GM23338 (cell line): ENCODE results near the gene AP5M1. TPM values are rescaled to one million over a fixed set of nuclear protein-coding genes. Genes with fewer than 3 reads are reported as not detected.

ENCODE experiments used
- ATAC-seq: fragments of 200-7000 bp; cut with Tn5 transposase; 3 replicates; pipeline ENCODE4 v1.9.1; 2020
- DNase-seq: peaks from one replicate; pipeline ENCODE4 v3.0.0-alpha.2; 2015; ENCODE audit warnings: low spot score
- H2AFZ ChIP-seq: fragments of 200-600 bp; sonication (generic); 2 replicates; pipeline ENCODE4 v1.8.0; 2016; ENCODE audit warnings: antibody characterized with exemption, mild to moderate bottlenecking, moderate library complexity
- H3F3A ChIP-seq: fragments of 200-600 bp; sonication (generic); replicated peaks from 2 replicates; pipeline ENCODE4 v1.8.0; 2017; ENCODE audit warnings: antibody characterized with exemption, mixed run types, low read depth
- H3K27ac ChIP-seq: fragments of 200-600 bp; sonication (generic); 2 replicates; pipeline ENCODE4 v1.6.1; 2016; ENCODE audit warnings: low read depth
- H3K27me3 ChIP-seq: fragments of 200-600 bp; sonication (generic); 2 replicates; pipeline ENCODE4 v1.8.0; 2016; ENCODE audit warnings: mild to moderate bottlenecking, mixed run types, moderate library complexity; ENCODE audit not compliant: insufficient read depth
- H3K36me3 ChIP-seq: fragments of 200-600 bp; sonication (generic); 2 replicates; pipeline ENCODE4 v1.8.0; 2016; ENCODE audit warnings: mild to moderate bottlenecking; ENCODE audit not compliant: insufficient read depth
- H3K4me1 ChIP-seq: fragments of 200-600 bp; sonication (generic); 2 replicates; pipeline ENCODE4 v1.8.0; 2016; ENCODE audit warnings: mild to moderate bottlenecking, moderate library complexity; ENCODE audit not compliant: insufficient read depth
- H3K4me2 ChIP-seq: fragments of 200-600 bp; sonication (generic); 2 replicates; pipeline ENCODE4 v1.7.1; 2017; ENCODE audit warnings: mixed run types
- H3K4me3 ChIP-seq: fragments of 200-600 bp; sonication (generic); 2 replicates; pipeline ENCODE4 v1.6.1; 2016; ENCODE audit warnings: mixed run types
- H3K79me2 ChIP-seq: fragments of 200-600 bp; sonication (generic); replicated peaks from 2 replicates; pipeline ENCODE4 v1.8.0; 2017; ENCODE audit warnings: mild to moderate bottlenecking; ENCODE audit not compliant: insufficient read depth
- H3K9me2 ChIP-seq: fragments of 200-600 bp; sonication (generic); 2 replicates; pipeline ENCODE4 v1.8.0; 2017; ENCODE audit not compliant: insufficient read depth
- H4K20me1 ChIP-seq: fragments of 200-600 bp; sonication (generic); replicated peaks from 2 replicates; pipeline ENCODE4 v1.8.0; 2017; ENCODE audit warnings: mild to moderate bottlenecking; ENCODE audit not compliant: insufficient read depth
- H3K27ac Mint-ChIP-seq: 2 replicates; pipeline ENCODE4 v1.8.0; 2020; ENCODE audit warnings: inconsistent platforms, mild to moderate bottlenecking, moderate library complexity, mixed read lengths
- H3K27me3 Mint-ChIP-seq: 3 replicates; pipeline ENCODE4 v1.8.0; 2022; ENCODE audit warnings: low read depth, mild to moderate bottlenecking, moderate library complexity, mixed read lengths, inconsistent platforms; ENCODE audit not compliant: insufficient read depth, poor library complexity
- H3K36me3 Mint-ChIP-seq: 3 replicates; pipeline ENCODE4 v1.8.0; 2021; ENCODE audit warnings: low read depth, mild to moderate bottlenecking, inconsistent platforms, moderate library complexity, mixed read lengths
- H3K4me1 Mint-ChIP-seq: 3 replicates; pipeline ENCODE4 v1.8.0; 2020; ENCODE audit warnings: mild to moderate bottlenecking, inconsistent platforms, mixed read lengths
- H3K4me3 Mint-ChIP-seq: 3 replicates; pipeline ENCODE4 v1.8.0; 2021; ENCODE audit warnings: moderate library complexity, mild to moderate bottlenecking, inconsistent platforms, mixed read lengths
- H3K9me3 Mint-ChIP-seq: 3 replicates; pipeline ENCODE4 v1.8.0; 2020; ENCODE audit warnings: moderate library complexity, mild to moderate bottlenecking, inconsistent platforms, mixed read lengths
- CREB1 ChIP-seq: fragments of 250-450 bp; sonication (Bioruptor Pico); IDR thresholded peaks from 2 replicates; pipeline ENCODE4 v1.5.0; 2020; ENCODE audit warnings: low read depth, mild to moderate bottlenecking, moderate library complexity
- EZH2 ChIP-seq: fragments of 200-600 bp; sonication (generic); IDR thresholded peaks from one replicate; pipeline ENCODE4 v1.8.0; 2017; ENCODE audit warnings: antibody characterized with exemption, mild to moderate bottlenecking, low read depth; ENCODE audit not compliant: unreplicated experiment
- JUNB ChIP-seq: IDR thresholded peaks from one replicate; pipeline ENCODE4 v1.6.1; 2016; ENCODE audit warnings: antibody characterized with exemption; ENCODE audit not compliant: unreplicated experiment
- NANOG ChIP-seq: IDR thresholded peaks from 2 replicates; pipeline ENCODE4 v1.6.1; 2016; ENCODE audit warnings: antibody characterized with exemption, borderline replicate concordance
- REST ChIP-seq: IDR thresholded peaks from one replicate; pipeline ENCODE4 v1.6.1; 2018; ENCODE audit warnings: antibody characterized with exemption; ENCODE audit not compliant: unreplicated experiment
- ZNF114 ChIP-seq: fragments of 250-450 bp; sonication (Bioruptor Pico); IDR thresholded peaks from 2 replicates; pipeline ENCODE4 v1.5.0; 2020; ENCODE audit warnings: mild to moderate bottlenecking, moderate library complexity
- ZNF331 ChIP-seq: fragments of 250-450 bp; sonication (Bioruptor Pico); IDR thresholded peaks from 2 replicates; pipeline ENCODE4 v1.5.0; 2020; ENCODE audit warnings: low read depth, mild to moderate bottlenecking, moderate library complexity
- polyA plus RNA-seq: library from polyadenylated mRNA; unstranded; fragments of >200 nt; fragmentation: Nextera tagmentation; extraction: Ambion mirVana; gene quantifications from 2 replicates; pipeline ENCODE4 v1.2.1, GENCODE V29; 2016
- total RNA-seq: library from RNA; depleted of rRNA; stranded (reverse); fragments of >200 nt; shearing (Covaris generic); gene quantifications from 2 replicates; pipeline ENCODE4 v1.2.3, GENCODE V29; 2014
- TF ChIP-seq, protein P1 (sequence below): IDR thresholded peaks from 2 replicates; pipeline ENCODE4 v1.6.1; 2016; ENCODE audit warnings: antibody characterized with exemption

AP5M1 gene
- total and polyA plus RNA-seq, 2 experiments from 2014 or later, result 27.2 to 43.7 TPM

DNA sequence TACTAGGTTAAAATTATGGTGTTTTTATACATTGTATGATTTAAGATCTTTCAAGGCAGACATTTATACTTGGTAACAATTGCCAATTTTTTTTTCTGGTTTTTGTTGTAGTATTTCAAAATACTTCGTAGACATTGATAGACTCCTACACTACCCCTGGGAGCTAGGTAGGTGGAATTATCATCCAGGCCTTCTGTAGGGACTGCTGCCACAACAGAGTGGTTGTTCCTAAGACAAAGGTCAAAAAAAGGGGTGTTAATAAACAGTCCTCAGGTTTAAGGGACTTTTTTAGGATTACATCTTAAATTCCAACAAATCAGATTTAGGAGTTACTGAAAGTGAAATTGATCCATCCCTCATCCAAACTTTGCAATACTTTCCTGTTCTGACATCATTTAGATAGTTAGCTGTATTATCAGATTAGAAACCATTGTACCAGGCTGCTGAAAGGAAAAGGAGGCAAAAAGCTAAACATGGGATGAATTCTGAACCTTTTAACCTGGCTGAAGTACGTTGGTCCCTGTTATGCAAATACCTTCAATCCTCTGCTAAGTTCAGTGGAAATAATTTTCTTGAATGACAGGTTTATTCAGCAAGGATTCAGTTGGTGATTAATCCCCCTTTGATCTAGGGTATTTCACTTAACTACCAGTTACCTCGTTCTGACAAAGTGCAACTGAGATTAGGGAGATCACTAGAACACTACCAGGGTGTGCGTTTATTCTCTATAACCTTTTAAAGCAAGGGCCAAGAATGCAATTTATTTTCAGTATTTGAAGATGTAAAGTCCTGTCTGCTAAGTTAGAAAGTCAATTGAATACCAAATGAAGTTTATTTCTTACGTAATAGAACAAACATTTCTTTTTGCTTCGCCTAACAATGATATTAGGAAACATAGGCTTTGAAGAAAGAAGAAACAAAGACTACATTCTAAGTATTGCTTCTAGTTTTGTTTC, 23.2 kb downstream of the AP5M1 start:
- Mint-ChIP-seq H3K4me3 (no peak overlapping the region), H3K27ac (no peak overlapping the region), H3K27me3 (no peaks in the 10 kb centered on the region), H3K9me3 (no peaks in the 10 kb centered on the region), H3K36me3 (peaks cover 4% of the 10 kb centered on the region; the same call in 1 of the 3 replicates), H3K4me1 (peaks cover 6% of the 10 kb centered on the region; the same call in 2 of the 3 replicates)
- no peaks in the 10 kb centered on the region for H4K20me1 ChIP-seq
- H3K79me2 ChIP-seq, result no peaks in the 10 kb centered on the region
- H3K4me1 ChIP-seq, result peaks cover 9% of the 10 kb centered on the region
- H3K27ac ChIP-seq, result peak overlapping the region; percentile 7; the same call in 1 of the 2 replicates
- H2AFZ ChIP-seq, result no peak overlapping the region
- TF ChIP-seq JUNB, result no peak
- TF ChIP-seq ZNF114 (CRISPR knock-in tag), result no peak
- no peak for TF ChIP-seq EZH2
- TF ChIP-seq CREB1 (CRISPR knock-in tag), result no peak
- TF ChIP-seq, protein P1, sequence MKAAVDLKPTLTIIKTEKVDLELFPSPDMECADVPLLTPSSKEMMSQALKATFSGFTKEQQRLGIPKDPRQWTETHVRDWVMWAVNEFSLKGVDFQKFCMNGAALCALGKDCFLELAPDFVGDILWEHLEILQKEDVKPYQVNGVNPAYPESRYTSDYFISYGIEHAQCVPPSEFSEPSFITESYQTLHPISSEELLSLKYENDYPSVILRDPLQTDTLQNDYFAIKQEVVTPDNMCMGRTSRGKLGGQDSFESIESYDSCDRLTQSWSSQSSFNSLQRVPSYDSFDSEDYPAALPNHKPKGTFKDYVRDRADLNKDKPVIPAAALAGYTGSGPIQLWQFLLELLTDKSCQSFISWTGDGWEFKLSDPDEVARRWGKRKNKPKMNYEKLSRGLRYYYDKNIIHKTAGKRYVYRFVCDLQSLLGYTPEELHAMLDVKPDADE, result no peak
- TF ChIP-seq REST, result no peak
- no peak for TF ChIP-seq ZNF331 (CRISPR knock-in tag)
- no peak for TF ChIP-seq NANOG
- ATAC-seq, result no peak; the same call in 2 of the 3 replicates
- DNase-seq, result no peak
- H3K27me3 ChIP-seq, result no peaks in the 10 kb centered on the region
- no peaks in the 10 kb centered on the region for H3F3A ChIP-seq
- H3K4me2 ChIP-seq, result no peak overlapping the region
- H3K36me3 ChIP-seq, result no peaks in the 10 kb centered on the region
- no peaks in the 10 kb centered on the region for H3K9me2 ChIP-seq
- H3K4me3 ChIP-seq, result no peak overlapping the region
